Measurements from ENCODE around the gene RGS10. TPM values are rescaled to one million over a fixed set of nuclear protein-coding genes. Genes with fewer than 3 reads are reported as not detected.

RGS10 gene
- total and polyA plus RNA-seq, 10 of the 15 experiments (the other 5 are each of a cell fraction or from before 2014, with no cell fraction given): 72.8 to 193 (median 127) TPM

DNA sequence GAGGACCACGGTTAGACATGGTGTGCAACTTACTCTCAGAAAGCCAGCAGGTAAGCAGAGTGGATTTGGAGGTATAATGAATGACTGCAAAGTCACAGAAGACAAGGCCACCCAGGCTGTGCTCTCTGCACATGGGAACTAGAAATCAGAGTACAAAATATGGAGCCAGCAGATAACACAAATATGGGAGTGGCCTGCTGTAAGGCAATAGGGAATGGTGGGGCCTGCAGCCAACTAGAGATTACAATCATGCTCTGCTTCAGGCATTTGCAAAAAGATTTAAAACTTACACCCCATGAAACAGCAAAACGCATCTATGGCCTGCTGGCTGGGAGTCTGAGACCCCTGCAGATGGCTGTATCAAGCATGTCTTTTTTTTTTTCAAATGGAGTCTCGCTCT, 47.0 kb downstream of the RGS10 start:
- 98% methylated on average over 3 of the region's 3 CpGs for WGBS (ENCODE audit: insufficient coverage, insufficient replicate concordance, low lambda C conversion rate, missing lambda C conversion rate)
- FAIRE-seq: no peak
- Histone ChIP-seq H2AFZ (ENCODE audit: control insufficient read depth, low read depth, low read length) (no peak overlapping the region), H3K27ac (ENCODE audit: control insufficient read depth, insufficient read depth) (no peak overlapping the region), H3K4me3 (no peak overlapping the region), H3K79me2 (ENCODE audit: control insufficient read depth, insufficient read depth, low read length) (no peaks in the 10 kb centered on the region), H3K4me1 (ENCODE audit: control insufficient read depth, insufficient read depth, low read length) (peaks cover 12% of the 10 kb centered on the region), H3K27me3 (replicated peaks in 1 of 2; ENCODE audit: control insufficient read depth in 2 of 2, insufficient read depth in 2 of 2, low read length in 1 of 2) (no peaks in the 10 kb centered on the region), H3K36me3 (ENCODE audit: control insufficient read depth in 2 of 2, insufficient read depth in 2 of 2, low read length in 1 of 2) (peaks cover 0 to 5% of the 10 kb centered on the region in 2 experiments; a peak in 2 of 4 replicates), H3K4me2 (ENCODE audit: control insufficient read depth, insufficient read depth) (no peak overlapping the region), H3K9me3 (replicated peaks; ENCODE audit: control insufficient read depth, insufficient read depth, low read length) (no peaks in the 10 kb centered on the region), H3K9ac (ENCODE audit: control insufficient read depth, insufficient read depth, low read length) (no peak overlapping the region), H4K20me1 (ENCODE audit: control insufficient read depth, insufficient read depth) (no peaks in the 10 kb centered on the region)
- ATAC-seq: no peak
- DNase-seq (ENCODE audit: low read depth, low spot score): no peak
- SMC1A ChIA-PET (ENCODE audit: uncharacterized antibody, unreplicated experiment): interaction anchor here (0.6 kb wide), 1 partner anchor 26 kb away, joined by 3 read pairs; no protein-coding TSS in a partner anchor
- POLR2A ChIA-PET: interaction anchor here (0.6 to 1.6 kb wide), 2 partner anchors 46 to 77 kb away, joined by 3 to 5 read pairs; no protein-coding TSS in a partner anchor
- CTCF ChIA-PET: interaction anchor here (1.2 to 1.8 kb wide), 2 partner anchors 48 to 296 kb away, joined by 5 to 6 read pairs; partner anchors contain the start of gene RGS10
- intact Hi-C loops (cut with micrococcal nuclease; ENCODE audit: unreplicated experiment) (no loop called here), in situ Hi-C loops (cut with MboI) (no loop called here)
- no TSS peak for BruUV-seq (replicated peaks)
- TF ChIP-seq ATF3 (IDR thresholded peaks at IDR 0.05; ENCODE audit: borderline replicate concordance, extremely low read depth, low read depth, low read length): no peak
- TF ChIP-seq SPI1 (IDR thresholded peaks at IDR 0.05; ENCODE audit: borderline replicate concordance, insufficient read depth, low read depth, low read length): no peak
- no peak for TF ChIP-seq CREB1 (IDR thresholded peaks at IDR 0.05; ENCODE audit: low read depth)
- no peak for TF ChIP-seq ZNF217 (IDR thresholded peaks at IDR 0.05)
- TF ChIP-seq RFX5 (IDR thresholded peaks at IDR 0.05; ENCODE audit: low read depth, low read length): no peak
- TF ChIP-seq E4F1 (IDR thresholded peaks at IDR 0.05; ENCODE audit: borderline replicate concordance, partially characterized antibody): no peak
- TF ChIP-seq ZNF384 (IDR thresholded peaks at IDR 0.05; ENCODE audit: borderline replicate concordance, low read depth, low read length): no peak
- no peak for TF ChIP-seq BCLAF1 (IDR thresholded peaks at IDR 0.05)
- TF ChIP-seq ZNF622 (IDR thresholded peaks at IDR 0.05): no peak
- TF ChIP-seq, protein P1, sequence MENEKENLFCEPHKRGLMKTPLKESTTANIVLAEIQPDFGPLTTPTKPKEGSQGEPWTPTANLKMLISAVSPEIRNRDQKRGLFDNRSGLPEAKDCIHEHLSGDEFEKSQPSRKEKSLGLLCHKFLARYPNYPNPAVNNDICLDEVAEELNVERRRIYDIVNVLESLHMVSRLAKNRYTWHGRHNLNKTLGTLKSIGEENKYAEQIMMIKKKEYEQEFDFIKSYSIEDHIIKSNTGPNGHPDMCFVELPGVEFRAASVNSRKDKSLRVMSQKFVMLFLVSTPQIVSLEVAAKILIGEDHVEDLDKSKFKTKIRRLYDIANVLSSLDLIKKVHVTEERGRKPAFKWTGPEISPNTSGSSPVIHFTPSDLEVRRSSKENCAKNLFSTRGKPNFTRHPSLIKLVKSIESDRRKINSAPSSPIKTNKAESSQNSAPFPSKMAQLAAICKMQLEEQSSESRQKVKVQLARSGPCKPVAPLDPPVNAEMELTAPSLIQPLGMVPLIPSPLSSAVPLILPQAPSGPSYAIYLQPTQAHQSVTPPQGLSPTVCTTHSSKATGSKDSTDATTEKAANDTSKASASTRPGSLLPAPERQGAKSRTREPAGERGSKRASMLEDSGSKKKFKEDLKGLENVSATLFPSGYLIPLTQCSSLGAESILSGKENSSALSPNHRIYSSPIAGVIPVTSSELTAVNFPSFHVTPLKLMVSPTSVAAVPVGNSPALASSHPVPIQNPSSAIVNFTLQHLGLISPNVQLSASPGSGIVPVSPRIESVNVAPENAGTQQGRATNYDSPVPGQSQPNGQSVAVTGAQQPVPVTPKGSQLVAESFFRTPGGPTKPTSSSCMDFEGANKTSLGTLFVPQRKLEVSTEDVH (IDR thresholded peaks at IDR 0.05; ENCODE audit: low read depth, partially characterized antibody): no peak
- RAD21 ChIA-PET (ENCODE audit: unreplicated experiment): interaction anchor here (1.2 kb wide), 1 partner anchor 15 kb away, joined by 3 read pairs; no protein-coding TSS in a partner anchor
